GM11168 (cell line): Measurements from ENCODE around the gene LRFN5.
"Not testable (repeated sequence)": the region's sequence is repeated elsewhere in the genome, so short reads cannot be mapped to it uniquely, and the experiment has no call there.

Source experiments
- in situ Hi-C: fragments of 300-500 bp; cut with MboI; formaldehyde crosslinking; loops from one replicate; pipeline ENCODE4 v1.12.0; 2022; ENCODE audit warnings: low sequenced_read_pairs; ENCODE audit not compliant: unreplicated experiment

The LRFN5 gene

DNA sequence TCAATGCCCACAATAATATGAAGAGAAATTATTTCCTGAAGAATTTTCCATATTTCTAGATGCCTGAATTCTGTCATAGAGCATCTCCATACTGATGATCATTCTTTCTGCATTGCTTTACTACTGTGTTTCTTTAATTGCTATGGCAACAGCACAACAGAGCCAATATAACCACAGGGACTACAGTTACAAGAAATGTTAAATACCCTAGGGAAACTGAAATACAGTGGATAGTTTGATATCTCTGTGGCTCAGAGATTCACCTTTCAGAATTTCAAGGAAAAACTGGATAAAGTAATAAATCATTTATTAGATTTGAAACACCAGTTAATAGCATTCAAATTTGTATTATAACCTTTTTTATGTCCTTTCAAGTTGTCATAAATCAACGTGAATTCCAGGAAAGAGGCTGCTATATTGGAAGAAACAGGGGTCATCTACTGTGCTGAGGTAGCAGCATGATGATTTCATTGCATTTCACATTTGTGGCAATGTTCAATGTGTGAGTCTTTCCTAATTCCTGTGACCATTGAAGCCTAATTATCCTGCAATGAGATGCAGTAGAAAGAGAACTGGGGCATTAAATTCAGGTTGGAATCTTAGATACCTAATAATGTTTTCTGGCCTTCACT, 267.1 kb downstream of the LRFN5 start:
- in situ Hi-C loops, result no loop called here

DNA sequence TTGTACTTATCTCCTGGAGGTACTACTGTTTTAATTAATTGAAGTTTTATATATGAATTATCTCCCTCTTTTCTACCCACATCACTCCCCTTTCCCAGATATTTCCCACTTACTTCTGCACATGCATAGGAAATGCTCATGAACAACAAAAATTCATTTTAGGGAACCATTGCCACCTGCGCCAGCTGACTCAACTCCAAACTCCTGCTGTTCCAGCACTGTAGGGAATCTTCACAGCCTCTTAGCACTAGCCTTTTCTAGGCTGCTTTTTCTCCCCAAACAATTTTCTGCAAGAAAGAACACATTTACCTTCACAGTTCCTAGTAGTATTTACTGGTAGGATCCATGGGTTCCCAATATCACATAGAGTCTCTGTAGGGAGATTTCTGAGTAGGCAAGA, 268.4 kb downstream of the LRFN5 start:
- in situ Hi-C loops, result no loop called here

GRCh38 chr14:41878321-41878720, 271.6 kb downstream of the LRFN5 start:
- in situ Hi-C loops, result no loop called here

GRCh38 chr14:41891624-41892023, 284.9 kb downstream of the LRFN5 start:
- in situ Hi-C loops, result no loop called here

GRCh38 chr14:41899416-41899815, 292.7 kb downstream of the LRFN5 start:
- in situ Hi-C loops, result no loop called here

- in situ Hi-C loops, result no loop called here
These were observed 294.0 kb downstream of the LRFN5 start for GRCh38 chr14:41900644-41901043.

- in situ Hi-C loops, result no loop called here
These were observed 294.4 kb downstream of the LRFN5 start for GRCh38 chr14:41901089-41901488.

GRCh38 chr14:41905394-41905964, 298.8 kb downstream of the LRFN5 start:
- in situ Hi-C loops, result no loop called here

DNA sequence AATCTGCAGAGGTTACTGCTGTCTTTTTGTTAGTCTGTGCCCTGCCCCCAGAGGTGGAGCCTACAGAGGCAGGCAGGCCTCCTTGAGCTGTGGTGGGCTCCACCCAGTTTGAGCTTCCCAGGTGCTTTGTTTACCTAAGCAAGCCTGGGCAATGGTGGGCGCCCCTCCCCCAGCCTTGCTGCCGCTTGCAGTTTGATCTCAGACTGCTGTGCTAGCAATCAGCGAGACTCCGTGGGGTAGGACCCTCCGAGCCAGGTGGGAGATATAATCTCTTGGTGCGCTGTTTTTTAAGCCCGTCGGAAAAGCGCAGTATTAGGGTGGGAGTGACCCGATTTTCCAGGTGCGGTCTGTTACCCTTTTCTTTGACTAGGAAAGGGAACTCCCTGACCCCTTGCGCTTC, 304.5 kb downstream of the LRFN5 start:
- in situ Hi-C loops, result not testable (repeated sequence)

GRCh38 chr14:41913398-41913797, 306.7 kb downstream of the LRFN5 start:
- in situ Hi-C loops, result no loop called here

- in situ Hi-C loops, result no loop called here
These were observed 309.1 kb downstream of the LRFN5 start for GRCh38 chr14:41915732-41916131.

GRCh38 chr14:41916313-41916712, 309.6 kb downstream of the LRFN5 start:
- in situ Hi-C loops, result no loop called here

DNA sequence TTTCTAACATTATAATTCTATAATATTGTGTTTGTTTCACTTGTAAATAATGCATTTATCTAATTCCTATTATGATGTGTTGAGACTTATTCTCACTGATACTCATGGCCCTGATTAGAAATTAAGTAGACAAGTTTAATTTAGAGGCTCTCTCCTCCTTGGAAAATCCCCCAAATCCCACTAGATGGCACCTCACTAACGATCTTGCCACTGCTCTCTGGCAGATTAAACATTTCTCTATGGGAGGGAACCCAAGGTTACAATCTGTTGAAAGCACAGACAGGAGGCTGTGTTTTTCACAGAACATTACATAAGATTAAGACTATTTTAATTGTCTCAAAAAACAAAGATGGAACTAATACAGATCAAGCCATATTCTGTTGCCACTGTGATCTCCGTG, 318.7 kb downstream of the LRFN5 start:
- in situ Hi-C loops, result no loop called here

GRCh38 chr14:41950428-41951151, 343.9 kb downstream of the LRFN5 start:
- in situ Hi-C loops, result no loop called here
